Activated CD4-positive, CD25-positive, alpha-beta regulatory T cell treated with anti-CD3 and anti-CD28 coated beads, Interleukin-2, amount 50 U/mL, for 72 hours (primary cell): ENCODE data around the gene FKBP7.
"Not testable (repeated sequence)": the region's sequence is repeated elsewhere in the genome, so short reads cannot be mapped to it uniquely, and the experiment has no call there.

Experiments
- DNase-seq: peaks from one replicate; pipeline ENCODE4 v3.0.0; 2021

FKBP7 gene

DNA sequence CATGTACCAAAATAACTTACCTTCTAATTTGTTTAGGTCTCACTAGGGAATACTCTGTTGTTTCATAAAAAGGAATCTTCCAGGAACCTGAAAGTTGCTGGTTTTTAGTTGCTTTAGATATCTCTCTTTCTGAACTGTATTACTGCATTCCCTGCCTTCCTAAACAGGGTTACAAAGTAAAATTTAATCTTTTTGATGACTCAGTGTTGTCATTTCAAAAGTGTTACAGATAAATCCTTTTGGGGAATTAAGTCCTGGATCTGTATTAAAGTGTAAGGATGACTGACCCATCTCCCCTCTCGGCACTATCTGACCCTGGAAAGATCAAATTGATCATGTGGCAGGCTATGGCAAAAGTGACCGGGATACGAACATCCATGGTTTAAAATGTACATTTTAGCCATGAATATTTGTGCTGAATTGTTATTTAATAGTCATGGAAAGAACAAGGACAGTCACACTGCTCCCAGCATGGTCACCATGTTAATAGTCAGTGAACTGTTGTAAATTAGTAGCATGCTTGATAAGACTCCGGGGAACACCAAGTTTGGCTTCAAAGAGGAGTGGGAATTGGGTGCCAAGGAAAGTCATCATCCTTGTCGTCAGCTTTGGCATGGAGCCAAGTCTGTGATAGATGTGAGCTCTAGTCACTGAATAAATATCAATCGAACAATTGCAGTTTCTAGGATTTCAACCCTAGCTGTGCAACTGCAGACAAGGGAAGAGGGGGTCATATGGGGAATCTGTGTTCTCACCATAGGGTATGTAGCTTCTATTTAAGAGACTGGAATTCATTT lies 6.0 kb upstream of the FKBP7 start:
- no peak for DNase-seq

- DNase-seq: no peak
Measured at GRCh38 chr2:178482437-178482836, 4.0 kb upstream of the FKBP7 start.

GRCh38 chr2:178480227-178481181 lies 2.1 kb upstream of the FKBP7 start, which contains the start of gene PLEKHA3:
TSS of gene PLEKHA3 (plus strand) at chr2:178480457. CDS start at chr2:178480870, 413 bp downstream.
- peak; percentile 80 for DNase-seq

GRCh38 chr2:178479758-178480226 lies 1.4 kb upstream of the FKBP7 start:
- DNase-seq: no peak

DNA sequence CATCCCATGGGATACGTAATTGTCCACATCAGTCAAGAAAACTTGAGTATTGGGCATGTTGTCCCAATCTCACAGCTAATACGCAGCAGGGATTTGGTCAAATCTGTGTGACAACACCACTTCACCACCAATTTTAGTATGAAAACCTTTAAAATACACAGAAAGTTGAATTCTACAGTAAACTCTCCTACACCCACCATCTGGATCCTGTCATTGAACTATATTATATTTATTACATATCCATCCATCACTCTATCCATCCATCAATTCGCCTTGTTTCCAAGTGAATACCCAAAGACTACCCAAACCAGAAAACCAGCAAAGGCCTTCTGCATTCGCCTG lies 846 bp upstream of the FKBP7 start:
- DNase-seq: no peak

DNA sequence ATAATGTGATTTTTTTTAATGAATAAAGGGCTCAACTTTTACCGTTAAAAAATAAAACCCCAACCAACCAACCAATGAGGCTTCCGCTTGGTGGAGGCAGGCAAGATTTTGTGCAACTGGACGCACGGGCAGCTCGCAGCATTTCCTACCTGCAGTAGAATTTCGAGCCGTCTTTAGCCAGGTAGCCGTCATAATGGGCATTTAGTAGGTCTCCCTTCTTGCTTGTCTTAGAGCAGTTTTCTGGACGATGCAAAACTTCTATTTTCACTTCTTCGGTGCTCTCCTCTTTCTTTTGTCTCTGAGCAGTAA lies 316 bp downstream of the FKBP7 start:
- DNase-seq: no peak

DNA sequence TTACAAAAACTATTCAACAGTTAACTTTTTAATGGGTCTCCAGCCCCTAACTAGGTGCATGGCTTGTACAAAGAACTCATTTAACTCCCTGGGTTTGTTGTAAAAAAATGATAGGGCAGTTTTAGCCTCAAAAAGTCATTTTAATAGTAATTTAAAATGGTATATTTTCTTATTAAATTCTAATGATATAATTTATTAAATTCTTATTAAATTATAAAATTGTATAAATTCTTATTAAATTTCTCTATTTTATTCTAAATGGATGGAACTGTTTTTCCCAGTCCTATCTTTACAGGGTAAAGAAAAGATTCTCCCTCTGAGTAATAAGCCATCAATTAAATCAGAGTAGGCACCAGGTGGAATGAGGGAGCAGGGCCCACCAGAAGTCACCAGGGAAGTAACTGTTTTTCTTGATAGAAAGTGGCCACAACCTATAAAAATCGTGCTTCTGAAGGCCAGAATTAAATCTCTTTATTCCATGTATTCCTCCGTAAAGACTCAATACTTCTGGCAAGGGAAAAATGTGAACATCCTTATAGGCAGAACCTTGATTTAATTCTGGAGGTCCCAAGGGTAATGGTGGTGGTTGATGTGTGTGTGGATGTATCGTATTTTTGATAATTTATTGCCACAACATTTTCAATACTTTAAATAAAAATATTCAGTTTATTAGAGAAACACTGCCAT lies 814 bp downstream of the FKBP7 start:
- DNase-seq: no peak

DNA sequence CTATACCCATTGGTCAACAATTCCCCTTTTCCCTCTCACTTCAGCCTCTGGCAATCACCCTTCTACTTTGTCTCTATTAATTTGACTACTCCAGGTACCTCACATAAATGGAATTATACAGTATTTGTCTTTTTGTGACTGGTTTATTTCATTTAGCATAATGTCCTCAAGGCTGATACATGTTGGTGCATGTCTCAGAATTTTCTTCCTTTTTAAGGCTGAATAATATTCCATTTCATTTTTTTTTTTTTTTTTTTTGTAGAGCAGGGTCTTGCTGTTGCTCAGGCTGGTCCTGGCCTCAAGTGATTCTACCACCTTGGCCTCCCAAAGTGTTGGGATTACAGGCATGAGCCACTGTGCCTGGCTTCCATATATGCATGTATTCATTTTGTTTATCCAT lies 1.9 kb downstream of the FKBP7 start:
- DNase-seq: no peak

GRCh38 chr2:178474560-178474959 lies 3.8 kb downstream of the FKBP7 start:
- no peak for DNase-seq

GRCh38 chr2:178473931-178474330 lies 4.5 kb downstream of the FKBP7 start:
- no peak for DNase-seq

DNA sequence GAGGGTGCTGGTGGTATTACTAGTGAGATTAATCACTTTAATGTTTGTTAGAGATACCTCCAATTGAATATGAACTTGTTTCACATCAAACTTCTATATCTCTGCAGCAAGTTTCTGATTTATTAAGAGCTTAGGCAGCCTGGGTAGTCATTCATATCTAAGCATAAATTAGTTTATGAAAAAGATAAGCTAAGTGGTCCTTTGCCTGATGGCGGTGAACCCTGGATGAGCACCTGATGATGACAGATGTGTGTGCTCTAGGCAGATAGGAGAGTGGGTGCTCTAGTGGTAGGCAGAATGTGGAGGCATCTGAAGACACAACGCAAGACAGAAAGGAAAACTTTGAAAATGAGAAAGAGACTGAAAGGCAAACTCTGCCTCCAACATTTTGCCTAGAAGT lies 5.0 kb downstream of the FKBP7 start:
- DNase-seq: no peak

DNA sequence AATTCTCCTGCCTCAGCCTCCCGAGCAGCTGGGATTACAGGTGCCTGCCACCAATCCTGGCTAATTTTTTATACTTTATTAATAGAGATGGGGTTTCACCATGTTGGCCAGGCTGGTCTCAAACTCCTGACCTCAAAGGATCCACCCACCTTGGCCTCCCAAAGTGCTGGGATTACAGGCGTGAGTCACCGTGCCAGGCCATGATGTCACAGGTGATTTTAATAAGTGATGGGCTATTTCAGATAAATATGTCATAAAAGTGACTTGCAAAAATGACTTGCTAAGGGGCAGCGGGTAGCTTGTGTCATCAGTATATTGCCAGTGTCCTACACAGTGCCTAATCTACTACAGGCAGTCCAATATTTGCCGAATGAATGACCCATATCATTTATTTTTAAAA lies 7.1 kb downstream of the FKBP7 start:
- DNase-seq: not testable (repeated sequence)

GRCh38 chr2:178469219-178469849 lies 9.1 kb downstream of the FKBP7 start:
- DNase-seq: no peak

GRCh38 chr2:178457390-178457886 lies 21.0 kb downstream of the FKBP7 start:
- DNase-seq: no peak

DNA sequence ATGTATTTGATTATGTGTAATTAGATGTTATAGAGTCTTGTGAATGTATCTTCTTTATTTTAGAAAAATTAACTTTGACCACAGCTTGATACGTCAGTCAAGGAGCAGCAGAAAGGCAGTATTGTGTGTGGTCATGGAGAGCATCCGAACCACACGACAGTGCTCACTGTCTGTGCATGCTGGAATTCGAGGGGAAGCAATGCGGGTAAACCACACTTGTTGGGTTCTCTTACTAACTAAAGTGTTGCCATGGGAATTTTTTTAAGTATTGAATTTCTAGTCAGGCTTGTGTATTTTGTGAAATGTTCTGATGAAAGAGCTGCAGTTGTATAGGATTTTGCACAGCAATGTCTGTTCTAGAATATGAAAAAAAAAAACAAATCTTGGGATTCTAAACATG lies 22.5 kb downstream of the FKBP7 start:
- no peak for DNase-seq

DNA sequence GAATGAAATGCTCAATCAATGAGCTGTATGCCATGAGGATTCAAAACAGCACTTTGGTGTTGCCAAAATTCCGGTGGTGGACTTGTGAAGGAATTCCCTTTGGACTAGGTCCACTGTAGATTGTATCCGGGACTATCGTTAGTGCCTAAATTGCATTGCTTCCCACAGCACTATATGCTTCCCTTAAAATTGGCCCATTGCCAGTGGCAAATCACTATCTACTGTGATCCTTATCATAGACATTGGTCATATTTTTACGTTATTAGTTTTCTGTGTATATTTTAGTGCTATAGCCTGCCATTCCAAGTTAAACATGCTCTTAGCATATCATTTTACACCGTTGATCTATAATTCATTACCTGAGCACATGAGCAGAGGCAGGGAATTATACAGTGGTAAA lies 25.5 kb downstream of the FKBP7 start:
- no peak for DNase-seq

GRCh38 chr2:178452334-178452733 lies 26.1 kb downstream of the FKBP7 start:
- DNase-seq: no peak

GRCh38 chr2:178450774-178451525 lies 27.4 kb downstream of the FKBP7 start, which contains the start of the genes PJVK and PRKRA:
TSS of gene PJVK (plus strand) at chr2:178451378. CDS start at chr2:178453410, 2,032 bp downstream.
TSS of gene PRKRA (minus strand) at chr2:178451175. CDS start at chr2:178451030, 145 bp downstream.
- DNase-seq: peak; percentile 97

GRCh38 chr2:178450524-178450773 lies 28.0 kb downstream of the FKBP7 start:
- DNase-seq: no peak

- no peak for DNase-seq
Measured at GRCh38 chr2:178449700-178450523, 28.5 kb downstream of the FKBP7 start.
